ENCODE measurements around the gene ATP1B1.
A peak's percentile ranks its signal among the peaks of the same experiment; 100 is the strongest.

The ATP1B1 gene

DNA sequence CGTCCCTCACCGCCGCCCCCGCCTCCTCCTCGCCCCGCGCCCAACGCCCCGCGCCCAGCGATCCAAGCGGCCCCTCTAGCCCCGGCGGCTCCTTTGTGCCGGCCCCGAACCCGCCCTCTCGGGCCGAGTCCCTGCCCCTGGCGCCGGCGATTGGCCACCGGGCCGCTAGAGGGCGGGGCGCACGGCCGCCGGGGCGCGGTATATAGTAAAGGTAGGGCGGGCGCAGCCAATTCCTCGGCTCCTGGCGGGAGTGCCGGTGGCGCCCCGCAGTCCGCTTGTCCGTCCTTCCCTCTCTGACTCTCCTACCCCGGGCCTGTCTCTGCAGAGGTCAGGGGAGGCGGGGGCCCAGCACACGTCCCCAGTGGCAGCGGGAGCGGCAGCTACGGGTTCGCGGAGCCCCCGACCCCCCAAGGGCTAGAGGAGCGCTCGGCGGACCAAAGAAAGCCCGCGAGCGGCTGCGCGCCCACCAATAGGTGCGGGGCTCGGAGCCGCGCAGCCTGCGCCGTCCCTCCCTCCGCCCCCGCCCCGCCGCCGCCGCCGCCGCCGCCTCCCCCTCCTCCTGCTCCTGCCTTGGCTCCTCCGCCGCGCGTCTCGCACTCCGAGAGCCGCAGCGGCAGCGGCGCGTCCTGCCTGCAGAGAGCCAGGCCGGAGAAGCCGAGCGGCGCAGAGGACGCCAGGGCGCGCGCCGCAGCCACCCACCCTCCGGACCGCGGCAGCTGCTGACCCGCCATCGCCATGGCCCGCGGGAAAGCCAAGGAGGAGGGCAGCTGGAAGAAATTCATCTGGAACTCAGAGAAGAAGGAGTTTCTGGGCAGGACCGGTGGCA lies at the start of gene ATP1B1:
TSS of gene ATP1B1 (plus strand) at position 596 of the 826 bp plus-strand sequence. CDS start at position 736, 140 bp downstream.
- DNase-seq (ENCODE audit: low read depth in 2 of 3, low spot score in 1 of 3), result peak; percentile 59 to 77 (median 60)

DNA sequence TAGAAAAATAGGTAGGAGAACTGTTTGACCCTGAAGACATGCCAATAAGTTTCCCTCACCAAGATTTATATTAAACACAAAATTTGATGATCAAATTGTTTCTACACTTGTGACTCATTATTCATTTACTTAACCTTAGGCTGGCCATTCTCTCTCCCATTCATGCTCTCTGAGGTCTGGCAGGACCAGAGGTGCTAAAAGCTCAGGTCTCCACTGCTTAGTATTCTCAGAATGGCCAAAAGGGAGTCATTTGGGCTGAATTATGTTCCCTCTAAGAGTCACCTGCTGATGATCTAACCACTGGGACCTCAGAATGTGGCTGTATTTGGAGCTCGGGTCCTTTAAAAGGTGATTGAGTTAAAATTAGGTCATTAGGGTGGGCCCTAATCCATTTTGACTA lies 47.1 kb upstream of the ATP1B1 start:
- DNase-seq (ENCODE audit: low read depth in 2 of 3, low spot score in 1 of 3), result no peak

DNA sequence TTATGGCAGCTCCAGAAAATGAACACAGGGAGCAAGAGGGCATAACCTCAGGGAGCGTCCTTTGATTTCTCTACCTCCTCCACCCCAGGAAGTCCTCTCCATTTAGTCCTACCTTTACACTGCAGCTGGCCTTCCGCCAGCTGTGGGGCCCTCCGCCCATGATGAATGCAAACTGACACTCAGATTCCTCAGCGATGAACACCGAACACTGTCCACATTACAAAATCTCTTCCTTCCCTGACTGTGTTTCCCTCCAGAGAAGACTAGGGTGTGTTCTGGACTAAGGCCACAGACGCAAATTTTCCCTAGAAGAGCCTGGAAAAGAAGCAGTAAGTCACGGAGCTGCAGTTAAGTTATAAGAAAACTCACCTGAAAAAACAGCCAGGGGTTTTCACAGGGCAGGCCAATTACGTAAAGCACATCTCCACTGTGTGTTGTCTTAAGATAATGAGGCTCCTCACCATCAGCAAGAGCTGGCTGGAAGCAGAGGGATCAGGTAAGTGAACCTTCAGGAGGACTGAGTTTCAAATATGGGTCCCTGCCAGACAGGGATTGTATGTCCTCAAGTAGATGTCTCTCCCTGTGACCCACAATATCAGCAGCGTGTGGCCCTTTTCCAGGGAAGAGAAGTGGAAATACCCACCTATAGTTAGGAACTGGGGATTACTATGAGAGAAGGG lies 46.3 kb upstream of the ATP1B1 start:
- no peak for DNase-seq (ENCODE audit: low read depth in 2 of 3, low spot score in 1 of 3)

- DNase-seq (ENCODE audit: low read depth in 2 of 3, low spot score in 1 of 3), result no peak
These were observed 45.4 kb upstream of the ATP1B1 start for GRCh38 chr1:169060919-169061639.

GRCh38 chr1:169062152-169062551 lies 44.3 kb upstream of the ATP1B1 start:
- no peak for DNase-seq (ENCODE audit: low read depth in 2 of 3, low spot score in 1 of 3)

DNA sequence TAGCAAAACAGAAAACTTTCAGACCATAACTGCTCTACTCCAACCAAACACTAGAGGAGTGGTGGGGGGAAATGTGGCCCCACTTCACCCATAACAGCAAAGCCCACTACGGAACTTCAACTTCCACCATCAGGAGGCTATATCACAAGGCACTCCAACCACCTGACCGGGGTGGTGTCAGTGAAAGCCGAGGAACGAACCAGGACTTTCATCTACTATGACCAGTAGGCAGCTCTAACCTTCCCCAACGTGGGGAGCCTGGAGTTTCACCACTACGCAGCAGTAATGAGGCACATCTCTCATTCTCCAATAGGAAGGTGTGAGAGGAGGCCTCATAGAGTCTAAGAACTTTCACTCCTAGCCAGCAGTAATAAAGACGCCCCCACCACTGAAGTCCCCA lies 42.4 kb upstream of the ATP1B1 start:
- no peak for DNase-seq (ENCODE audit: low read depth in 2 of 3, low spot score in 1 of 3)

DNA sequence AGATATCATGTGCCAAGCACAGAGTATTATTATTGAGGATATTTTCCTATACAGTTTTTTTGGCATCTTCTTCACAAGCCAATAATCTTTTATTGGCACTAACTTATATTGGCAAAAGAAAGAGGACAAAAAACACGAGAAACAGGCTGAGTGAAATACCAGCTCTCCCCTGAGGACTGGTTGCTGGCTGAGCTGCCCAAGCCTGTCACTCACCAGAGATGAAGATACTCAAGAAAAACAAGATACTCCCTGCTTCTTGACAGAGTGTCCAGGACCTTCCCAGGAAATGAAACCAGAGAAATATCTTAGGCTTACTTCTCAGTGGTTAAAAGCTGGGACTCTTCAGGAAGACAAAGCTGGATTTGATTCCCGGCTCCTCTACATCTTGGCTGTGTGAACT lies 35.9 kb upstream of the ATP1B1 start:
- DNase-seq (ENCODE audit: low read depth in 2 of 3, low spot score in 1 of 3), result no peak

DNA sequence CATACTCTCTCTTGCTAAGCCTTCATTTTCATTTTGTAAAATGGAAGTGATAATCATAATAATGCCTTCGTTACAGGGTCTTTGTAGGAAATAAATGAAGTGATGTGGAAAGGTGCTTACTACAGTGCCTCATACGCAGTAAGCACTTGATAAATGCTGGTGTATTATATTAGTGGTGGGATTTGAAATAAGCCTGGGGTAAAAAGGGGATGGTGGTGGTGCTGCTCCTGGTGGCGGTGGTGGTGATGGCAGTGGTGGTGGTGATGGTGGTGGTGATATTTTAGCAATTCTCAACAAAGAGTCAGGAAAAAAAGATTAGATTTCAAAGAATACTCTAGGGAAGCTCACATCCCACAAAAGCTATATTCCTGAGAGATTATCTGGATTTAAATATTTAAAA lies 35.5 kb upstream of the ATP1B1 start:
- no peak for DNase-seq (ENCODE audit: low read depth in 2 of 3, low spot score in 1 of 3)

- no peak for DNase-seq (ENCODE audit: low read depth in 2 of 3, low spot score in 1 of 3)
These were observed 33.4 kb upstream of the ATP1B1 start for GRCh38 chr1:169072945-169073725.

- no peak for DNase-seq (ENCODE audit: low read depth in 2 of 3, low spot score in 1 of 3)
These were observed 28.2 kb upstream of the ATP1B1 start for GRCh38 chr1:169078163-169078883.

- no peak for DNase-seq (ENCODE audit: low read depth in 2 of 3, low spot score in 1 of 3)
These were observed 24.9 kb upstream of the ATP1B1 start for GRCh38 chr1:169081503-169082123.

- no peak for DNase-seq (ENCODE audit: low read depth in 2 of 3, low spot score in 1 of 3)
These were observed 20.6 kb upstream of the ATP1B1 start for GRCh38 chr1:169085911-169086310.

DNA sequence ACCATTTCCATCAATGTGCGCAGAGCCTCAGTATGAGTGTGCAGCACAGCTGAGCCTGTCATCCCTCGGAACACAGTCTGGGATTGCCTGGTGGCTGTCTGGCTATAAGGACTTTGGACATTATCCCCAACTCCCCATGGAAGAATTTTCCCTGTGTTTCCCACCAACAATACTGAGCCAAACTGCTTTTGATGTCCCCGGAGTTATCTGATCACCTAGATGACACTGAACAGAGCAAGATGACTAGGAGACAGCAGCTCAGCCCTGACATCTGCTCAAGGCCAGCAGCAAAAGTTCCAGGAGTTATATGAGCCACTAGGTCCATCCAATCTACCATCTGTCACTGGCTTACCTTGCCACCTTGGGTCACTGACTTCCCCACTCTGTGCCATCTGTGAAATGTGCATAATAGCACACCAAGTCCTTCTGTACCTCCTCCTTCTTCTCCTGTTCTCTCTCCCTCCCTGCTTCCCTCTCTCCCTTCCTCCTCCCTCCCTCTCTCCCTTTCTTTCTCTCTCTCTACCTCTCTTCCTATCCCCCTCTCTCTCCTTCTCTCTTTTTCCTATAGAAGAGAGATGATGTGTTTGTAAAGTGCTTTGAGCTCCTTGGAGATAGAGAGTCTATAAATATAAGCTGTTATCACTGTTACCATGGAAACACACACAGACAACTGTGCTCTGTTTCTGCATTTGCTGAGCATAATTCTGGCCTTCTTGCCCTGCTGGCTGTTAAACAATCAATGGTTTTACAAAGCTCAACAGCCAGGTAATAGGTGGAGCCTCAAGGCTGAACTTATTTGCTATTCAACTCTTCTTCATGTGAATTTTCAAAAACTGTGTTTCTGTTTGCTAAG lies 19.7 kb upstream of the ATP1B1 start:
- DNase-seq (ENCODE audit: low read depth in 2 of 3, low spot score in 1 of 3), result no peak

DNA sequence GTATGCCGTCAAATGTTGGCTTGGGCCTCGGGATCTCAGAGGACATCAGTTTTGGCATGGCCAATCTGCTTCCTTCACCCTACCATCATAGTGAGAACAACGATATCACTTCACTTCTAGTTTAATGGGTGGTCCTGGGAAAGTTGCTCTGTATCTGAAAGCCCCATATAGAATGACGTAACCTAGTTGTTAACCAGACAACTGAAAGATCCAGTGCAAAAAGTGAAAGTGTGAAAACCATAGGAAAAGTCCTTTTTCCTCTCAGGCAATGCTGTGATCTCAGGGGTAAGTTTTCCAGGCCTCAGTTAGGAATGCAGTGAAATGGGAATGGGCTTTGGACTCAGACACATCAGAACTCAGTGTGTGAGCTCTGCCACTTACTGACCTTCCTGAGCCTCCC lies 18.6 kb upstream of the ATP1B1 start:
- DNase-seq (ENCODE audit: low read depth in 2 of 3, low spot score in 1 of 3), result no peak

DNA sequence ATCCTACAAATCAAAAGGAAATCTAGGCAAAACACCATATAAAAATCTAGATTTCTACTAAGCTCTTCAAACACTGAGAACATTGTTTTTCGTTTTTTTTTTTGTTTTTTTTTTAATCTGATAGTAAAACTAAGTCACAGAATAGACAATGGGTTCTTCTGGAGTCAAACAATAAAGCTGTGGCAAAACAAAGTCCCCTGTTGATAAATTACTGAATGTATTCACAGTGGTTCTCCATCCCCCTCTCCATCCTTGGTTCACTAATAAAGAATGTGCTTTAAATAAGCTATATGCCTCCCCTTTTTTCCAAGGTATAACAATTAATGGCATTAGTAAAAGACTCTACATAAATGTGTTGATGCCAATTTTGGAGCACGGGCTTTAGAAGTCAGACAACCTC lies 16.7 kb upstream of the ATP1B1 start:
- DNase-seq (ENCODE audit: low read depth in 2 of 3, low spot score in 1 of 3), result no peak

DNA sequence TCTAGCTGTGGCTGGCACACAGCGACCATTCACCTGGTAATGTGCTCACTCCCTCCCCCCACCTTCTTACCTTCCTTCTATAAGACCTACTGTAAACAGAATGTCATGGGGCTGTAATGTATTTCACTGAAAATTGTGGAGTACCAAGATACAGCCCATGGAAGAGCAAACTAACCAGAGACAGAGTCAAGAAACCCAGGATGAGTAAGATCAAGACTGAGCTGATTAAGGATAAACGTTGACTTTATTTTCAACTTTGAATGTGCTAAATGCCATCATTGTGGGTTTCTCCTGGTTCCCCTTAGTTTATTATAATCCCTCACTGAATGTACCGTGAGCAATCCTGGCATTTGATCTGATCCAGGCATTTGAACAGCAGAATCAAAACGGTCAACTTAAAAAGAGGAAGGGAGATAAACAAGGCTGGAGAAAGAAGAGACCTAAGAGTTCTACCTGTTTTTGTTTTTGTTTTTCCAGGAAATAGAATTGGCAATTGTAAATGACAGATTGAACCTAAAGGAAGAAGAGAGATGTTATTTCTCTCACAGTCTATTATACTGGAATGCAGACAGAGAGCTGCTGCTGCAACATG lies 16.1 kb upstream of the ATP1B1 start:
- DNase-seq (ENCODE audit: low read depth in 2 of 3, low spot score in 1 of 3), result no peak

GRCh38 chr1:169090900-169091311 lies 15.6 kb upstream of the ATP1B1 start:
- no peak for DNase-seq (ENCODE audit: low read depth in 2 of 3, low spot score in 1 of 3)

GRCh38 chr1:169091480-169091941 lies 15.0 kb upstream of the ATP1B1 start:
- no peak for DNase-seq (ENCODE audit: low read depth in 2 of 3, low spot score in 1 of 3)

DNA sequence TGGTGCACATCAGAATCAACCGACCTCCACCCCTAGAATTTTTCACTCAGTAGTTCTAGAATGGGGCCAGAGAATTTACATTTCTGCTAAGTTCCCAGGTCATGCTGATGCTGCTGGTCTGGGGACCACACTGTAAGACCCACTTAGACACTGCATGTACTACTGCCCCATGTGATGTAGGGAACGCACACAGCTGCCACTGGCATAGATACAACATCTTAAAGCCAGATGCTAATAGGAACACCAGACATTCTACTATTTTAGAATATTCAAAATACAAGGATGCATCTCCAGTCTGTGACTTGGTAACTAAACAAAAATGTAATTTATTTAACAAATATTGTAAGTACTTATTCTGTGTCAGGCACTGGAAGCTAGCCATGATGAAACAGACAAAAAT lies 14.1 kb upstream of the ATP1B1 start:
- no peak for DNase-seq (ENCODE audit: low read depth in 2 of 3, low spot score in 1 of 3)
